Peyer's patch (tissue), 4 donors: ENCODE data around the gene AQP12A.

Experiments
- CTCF ChIP-seq, 6 experiments: fragments of 450-650 bp in 4 of 6; fragments of 200-600 bp in 2 of 6; sonication (generic) in 1 of 6; IDR thresholded peaks; one replicate each; pipeline ENCODE4 v1.5.1; 2017 to 2019; ENCODE audit warnings: antibody characterized with exemption in 6 of 6, mild to moderate bottlenecking in 3 of 6, moderate library complexity in 1 of 6
- POLR2A ChIP-seq, 2 donors: fragments of 450-650 bp; IDR thresholded peaks; one replicate each; pipeline ENCODE4 v1.5.1; 2017; ENCODE audit warnings: antibody characterized with exemption in 2 of 2, mild to moderate bottlenecking in 2 of 2, moderate library complexity in 2 of 2

GRCh38 chr2:240705204-240705791, 13.6 kb downstream of the AQP12A start:
- TF ChIP-seq POLR2A (IDR thresholded peaks at IDR 0.05) (no peak), CTCF (IDR thresholded peaks at IDR 0.05) (no peak)
